H1 (cell line): ENCODE results near the gene UPK3B. TPM values are rescaled to one million over a fixed set of nuclear protein-coding genes. Genes with fewer than 3 reads are reported as not detected.

Experiments
- CTCF ChIA-PET: fragments of 300-600 bp; sonication (Branson Sonifier 250); formaldehyde crosslinking; loops from one replicate; lab custom pipeline; 2021; ENCODE audit not compliant: partially characterized antibody; lab: Charles Lee
- POLR2A ChIA-PET: fragments of 300-600 bp; sonication (Branson Sonifier 250); formaldehyde crosslinking; loops from one replicate; lab custom pipeline; 2021; ENCODE audit warnings: inconsistent platforms; ENCODE audit not compliant: partially characterized antibody; lab: Charles Lee
- DNase-seq, 2 experiments: peaks; one replicate each; pipeline versions ENCODE4 v3.0.0 to v3.0.0-alpha.2; 2010 to 2022; ENCODE audit warnings: low spot score in 2 of 2, low read depth in 1 of 2, mixed read lengths in 1 of 2
- FAIRE-seq: peaks from 2 replicates; lab custom pipeline; 2011; peaks lifted over from hg19 to GRCh38; lab: Jason Lieb, UNC
- H2AFZ ChIP-seq: 2 replicates; pipeline ENCODE4 v1.8.1; 2012; ENCODE audit warnings: low read length, inconsistent platforms
- H2AK5ac ChIP-seq: 2 replicates; pipeline ENCODE4 v1.6.1; 2013; ENCODE audit warnings: low read depth, low read length
- H2BK120ac ChIP-seq: replicated peaks from 2 replicates; pipeline ENCODE3; 2013; ENCODE audit warnings: low read depth, low read length, inconsistent platforms
- H2BK12ac ChIP-seq: 2 replicates; pipeline ENCODE4 v1.6.1; 2013; ENCODE audit warnings: low read depth, low read length
- H2BK15ac ChIP-seq: 2 replicates; pipeline ENCODE4 v1.6.1; 2013; ENCODE audit warnings: low read length
- H2BK20ac ChIP-seq: 2 replicates; pipeline ENCODE4 v1.6.1; 2013; ENCODE audit warnings: low read length
- H2BK5ac ChIP-seq: 2 replicates; pipeline ENCODE4 v1.6.1; 2013; ENCODE audit warnings: low read depth, low read length
- H3K14ac ChIP-seq: 2 replicates; pipeline ENCODE4 v1.6.1; 2013; ENCODE audit warnings: inconsistent platforms; ENCODE audit not compliant: insufficient read length
- H3K18ac ChIP-seq: 2 replicates; pipeline ENCODE4 v1.6.1; 2013; ENCODE audit warnings: low read length; ENCODE audit errors: extremely low read depth
- H3K23ac ChIP-seq: 2 replicates; pipeline ENCODE4 v1.6.1; 2013; ENCODE audit warnings: inconsistent platforms; ENCODE audit not compliant: insufficient read length
- H3K23me2 ChIP-seq: 2 replicates; pipeline ENCODE4 v1.6.1; 2013; ENCODE audit warnings: low read depth, low read length
- H3K27ac ChIP-seq: 2 replicates; pipeline ENCODE4 v1.6.1; 2011; ENCODE audit warnings: low read depth, low read length, inconsistent platforms
- H3K27me3 ChIP-seq, 4 experiments: replicated peaks in 1 of 4; 1 replicate in 1 of 4; 2 replicates in 3 of 4; pipeline versions ENCODE4 v1.6.1 to v1.8.1; 2011 to 2013; ENCODE audit warnings: low read length in 3 of 4, mild to moderate bottlenecking in 3 of 4, inconsistent platforms in 2 of 4, mixed read lengths in 2 of 4, moderate library complexity in 1 of 4; ENCODE audit not compliant: control insufficient read depth in 3 of 4, insufficient read depth in 3 of 4; ENCODE audit errors: extremely low read depth in 1 of 4
- H3K36me3 ChIP-seq, 4 experiments: 2 replicates each; pipeline versions ENCODE4 v1.6.1 to v1.8.1; 2011 to 2013; ENCODE audit warnings: mild to moderate bottlenecking in 4 of 4, low read length in 3 of 4, moderate library complexity in 2 of 4, control low read depth in 1 of 4, inconsistent platforms in 1 of 4; ENCODE audit not compliant: insufficient read depth in 4 of 4, control insufficient read depth in 2 of 4
- H3K4ac ChIP-seq: replicated peaks from 2 replicates; pipeline ENCODE3; 2013; ENCODE audit warnings: low read length, low read depth, mixed read lengths, inconsistent platforms; ENCODE audit not compliant: insufficient read length
- H3K4me1 ChIP-seq, 4 experiments: replicated peaks in 1 of 4; 1 replicate in 1 of 4; 2 replicates in 3 of 4; pipeline versions ENCODE4 v1.6.1 to v1.8.1; 2011 to 2013; ENCODE audit warnings: low read length in 3 of 4, inconsistent platforms in 2 of 4, mixed read lengths in 1 of 4; ENCODE audit not compliant: insufficient read depth in 4 of 4, control insufficient read depth in 3 of 4
- H3K4me2 ChIP-seq, 2 experiments: 2 replicates each; pipeline versions ENCODE4 v1.6.1 to v1.8.1; 2011 to 2013; ENCODE audit warnings: low read depth in 2 of 2, low read length in 2 of 2, control low read depth in 1 of 2, inconsistent platforms in 1 of 2, mild to moderate bottlenecking in 1 of 2; ENCODE audit not compliant: insufficient read depth in 1 of 2
- H3K4me3 ChIP-seq, 4 experiments: fragments of 200-600, 300-600 bp in 1 of 4; sonication (generic), shearing (Covaris generic), sonication (Bioruptor Twin) in 1 of 4; 2 replicates each; pipeline versions ENCODE4 v1.5.1 to v1.8.1; 2011 to 2016; ENCODE audit warnings: low read length in 4 of 4, low read depth in 3 of 4, control low read depth in 2 of 4, inconsistent platforms in 2 of 4, mild to moderate bottlenecking in 2 of 4, mixed read lengths in 1 of 4, moderate library complexity in 1 of 4; ENCODE audit not compliant: insufficient read depth in 2 of 4; ENCODE audit errors: extremely low read depth in 1 of 4
- H3K56ac ChIP-seq: replicated peaks from 2 replicates; pipeline ENCODE3; 2013; ENCODE audit warnings: low read depth, mild to moderate bottlenecking, mixed read lengths, low read length, inconsistent platforms; ENCODE audit not compliant: insufficient read length
- H3K79me1 ChIP-seq: 2 replicates; pipeline ENCODE4 v1.6.1; 2013; ENCODE audit warnings: low read depth, low read length, control low read depth
- H3K79me2 ChIP-seq, 2 experiments: 2 replicates each; pipeline versions ENCODE4 v1.6.1 to v1.8.1; 2012 to 2013; ENCODE audit warnings: low read length in 2 of 2, mild to moderate bottlenecking in 2 of 2, inconsistent platforms in 1 of 2; ENCODE audit not compliant: insufficient read depth in 2 of 2, control insufficient read depth in 1 of 2
- H3K9ac ChIP-seq, 4 experiments: replicated peaks in 1 of 4; 1 replicate in 1 of 4; 2 replicates in 3 of 4; pipeline versions ENCODE4 v1.6.1 to v1.8.1; 2011 to 2013; ENCODE audit warnings: low read depth in 3 of 4, low read length in 3 of 4, control low read depth in 2 of 4, mild to moderate bottlenecking in 2 of 4, moderate library complexity in 2 of 4, inconsistent platforms in 1 of 4; ENCODE audit errors: extremely low read depth in 1 of 4
- H3K9me3 ChIP-seq, 2 experiments: 2 replicates each; pipeline versions ENCODE4 v1.6.1 to v1.8.1; 2012 to 2013; ENCODE audit warnings: mild to moderate bottlenecking in 2 of 2, moderate library complexity in 2 of 2, control low read depth in 1 of 2, inconsistent platforms in 1 of 2, low read depth in 1 of 2, low read length in 1 of 2, mixed read lengths in 1 of 2; ENCODE audit not compliant: insufficient read depth in 2 of 2
- H4K20me1 ChIP-seq, 2 experiments: replicated peaks in 1 of 2; 2 replicates each; pipeline versions ENCODE3 to v1.8.1; 2011 to 2013; ENCODE audit warnings: inconsistent platforms in 2 of 2, low read length in 2 of 2, mild to moderate bottlenecking in 1 of 2; ENCODE audit not compliant: insufficient read depth in 2 of 2, control insufficient read depth in 1 of 2
- H4K5ac ChIP-seq: 2 replicates; pipeline ENCODE4 v1.6.1; 2013; ENCODE audit warnings: low read length, low read depth, mixed read lengths, inconsistent platforms; ENCODE audit not compliant: insufficient read length
- H4K8ac ChIP-seq: 2 replicates; pipeline ENCODE4 v1.8.0; 2013; ENCODE audit warnings: mild to moderate bottlenecking, moderate library complexity, low read length, inconsistent platforms; ENCODE audit not compliant: insufficient read depth; ENCODE audit errors: extremely low read depth
- H4K91ac ChIP-seq: replicated peaks from 2 replicates; pipeline ENCODE3; 2013; ENCODE audit warnings: low read length, mixed read lengths, inconsistent platforms; ENCODE audit not compliant: insufficient read length
- CTBP2 ChIP-seq: IDR thresholded peaks from 2 replicates; pipeline ENCODE4 v1.7.0; 2011; ENCODE audit warnings: borderline replicate concordance, mild to moderate bottlenecking, moderate library complexity, mixed read lengths, low read length; ENCODE audit not compliant: insufficient read depth, insufficient read length
- WGBS, 2 experiments: shearing (Covaris generic) in 1 of 2; methylation state at CpG; one replicate each; pipeline versions ENCODE4 v1.1.6 to v1.1.7; 2013 to 2015; ENCODE audit warnings: low lambda C conversion rate in 2 of 2, mixed read lengths in 2 of 2, inconsistent platforms in 1 of 2, low coverage in 1 of 2, missing lambda C conversion rate in 1 of 2; ENCODE audit not compliant: insufficient replicate concordance in 2 of 2, insufficient coverage in 1 of 2, insufficient read length in 1 of 2; ENCODE audit errors: extremely low coverage in 1 of 2, missing lambda C conversion rate in 1 of 2; 5-methylcytosine and 5-hydroxymethylcytosine counted together
- polyA plus RNA-seq, 7 experiments: library from polyadenylated mRNA; depleted of rRNA in 3 of 7; stranded (reverse) in 5 of 7; unstranded in 2 of 7; fragments of >200 nt in 5 of 7; fragments of 200-250 nt in 2 of 7; gene quantifications; 1 replicate in 5 of 7; 2 replicates in 1 of 7; 4 replicates in 1 of 7; pipeline versions ENCODE4 v1.2.1 to v1.2.3, GENCODE V29; 2011 to 2013; ENCODE audit warnings: missing spikeins in 2 of 7, mixed read lengths in 2 of 7
- total RNA-seq: library from RNA; stranded (reverse); fragmentation: NEBNext Ultra II Directional; extraction: Animal tissue kit (Norgen Biotek cat#: 25700); gene quantifications from 2 replicates; pipeline ENCODE4 v1.2.1, GENCODE V29; 2021

The UPK3B gene
- total and polyA plus RNA-seq, 2 of the 8 experiments (the other 6 are each of a cell fraction or from before 2014, with no cell fraction given) = 5.9 to 20.6 TPM

DNA sequence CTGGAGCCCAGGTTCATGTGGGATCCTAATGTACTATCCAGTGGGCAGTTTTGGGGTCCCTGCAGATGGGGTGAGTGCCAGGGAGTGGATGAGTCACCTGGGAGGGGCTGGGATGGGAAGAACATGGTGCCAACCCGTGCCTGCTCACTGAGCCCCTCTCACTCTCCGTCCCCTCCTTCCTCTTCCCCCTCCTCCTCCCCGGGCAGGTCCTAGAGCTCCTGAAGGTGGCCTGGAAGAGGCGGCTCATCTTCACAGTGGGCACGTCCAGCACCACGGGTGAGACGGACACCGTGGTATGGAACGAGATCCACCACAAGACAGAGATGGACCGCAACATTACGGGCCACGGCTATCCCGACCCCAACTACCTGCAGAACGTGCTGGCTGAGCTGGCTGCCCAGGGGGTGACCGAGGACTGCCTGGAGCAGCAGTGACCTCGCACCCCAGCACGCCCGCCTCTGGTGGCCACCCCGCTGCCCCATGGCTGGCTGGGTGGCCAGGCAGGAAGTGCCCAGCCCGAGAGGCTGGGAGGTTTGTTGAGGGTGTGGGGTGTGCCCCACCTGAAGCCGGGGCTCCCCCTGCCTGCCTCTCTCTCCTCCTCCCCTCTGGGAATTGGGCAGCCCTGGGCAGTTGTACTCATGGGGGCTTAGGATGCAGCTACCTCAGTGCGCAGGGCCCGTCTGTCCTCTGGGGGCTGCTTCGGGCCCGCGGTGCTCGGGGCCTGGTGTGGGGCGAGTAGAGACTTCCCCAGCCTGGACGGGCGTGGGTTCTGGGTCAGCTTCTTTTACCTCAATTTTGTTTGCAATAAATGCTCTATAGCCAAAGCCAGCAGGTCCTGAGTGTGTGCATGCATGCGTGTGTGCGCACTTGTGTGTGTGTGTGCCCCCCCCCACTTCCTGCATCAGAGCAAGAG lies 4.9 kb upstream of the UPK3B start:
- H3K27ac ChIP-seq = no peak overlapping the region
- H3K18ac ChIP-seq = no peak overlapping the region
- no peaks in the 10 kb centered on the region for H3K23me2 ChIP-seq
- H3K4me1 ChIP-seq = peaks cover 0 to 7% (median 5%) of the 10 kb centered on the region in 4 experiments; a peak in 6 of 7 replicates
- DNase-seq (no peak), FAIRE-seq (no peak)
- no peak overlapping the region for H3K23ac ChIP-seq
- no peak overlapping the region for H2AK5ac ChIP-seq
- no peak overlapping the region for H2AFZ ChIP-seq
- H2BK12ac ChIP-seq = peak overlapping the region; percentile 17; the same call in 1 of the 2 replicates
- H3K79me1 ChIP-seq = no peaks in the 10 kb centered on the region
- peaks cover 0 to 2% of the 10 kb centered on the region in 2 experiments for H4K20me1 ChIP-seq
- CTCF ChIA-PET = no interaction called here
- WGBS, 2 experiments = 94% methylated on average over 30 of the region's 32 CpGs; no CpG with 5 or more reads in 1 of the 2 experiments
- H3K79me2 ChIP-seq = no peaks in the 10 kb centered on the region
- no peak overlapping the region for H3K4ac ChIP-seq
- peaks cover 0 to 5% (median under 1%) of the 10 kb centered on the region in 4 experiments; a peak in 4 of 8 replicates for H3K36me3 ChIP-seq
- no peak overlapping the region for H3K4me2 ChIP-seq
- no peak overlapping the region for H3K9ac ChIP-seq
- no peak overlapping the region for H4K91ac ChIP-seq
- H2BK120ac ChIP-seq = no peak overlapping the region
- H3K14ac ChIP-seq = no peak overlapping the region
- no peak overlapping the region for H3K56ac ChIP-seq
- no peaks in the 10 kb centered on the region for H3K27me3 ChIP-seq
- POLR2A ChIA-PET = no interaction called here
- no peak overlapping the region for H4K8ac ChIP-seq
- no peak overlapping the region for H2BK20ac ChIP-seq
- H3K9me3 ChIP-seq = no peaks in the 10 kb centered on the region
- no peak overlapping the region for H4K5ac ChIP-seq
- no peak overlapping the region for H2BK15ac ChIP-seq
- H2BK5ac ChIP-seq = no peak overlapping the region
- no peak overlapping the region for H3K4me3 ChIP-seq
- no peak for TF ChIP-seq CTBP2
